ENCODE results near the gene NOTCH2. TPM values are rescaled to one million over a fixed set of nuclear protein-coding genes. Genes with fewer than 3 reads are reported as not detected.

Gene NOTCH2
- total and polyA plus RNA-seq, 2 experiments from 2014 or later, result 8.5 to 56.6 TPM

GRCh38 chr1:119882132-119883049 is 187.1 kb downstream of the NOTCH2 start:
- no peak overlapping the region for H3K4me3 Mint-ChIP-seq
- Histone ChIP-seq H3K4me2 (no peak overlapping the region), H3K4me3 (no peak overlapping the region), H2AFZ (no peak overlapping the region), H3K27ac (ENCODE audit: low read depth) (no peak overlapping the region), H3K9me2 (ENCODE audit: insufficient read depth) (no peaks in the 10 kb centered on the region), H3F3A (replicated peaks; ENCODE audit: low read depth) (no peaks in the 10 kb centered on the region), H4K20me1 (replicated peaks; ENCODE audit: insufficient read depth) (no peaks in the 10 kb centered on the region), H3K79me2 (replicated peaks; ENCODE audit: insufficient read depth) (no peaks in the 10 kb centered on the region), H3K4me1 (ENCODE audit: insufficient read depth) (no peaks in the 10 kb centered on the region), H3K36me3 (ENCODE audit: insufficient read depth) (no peaks in the 10 kb centered on the region), H3K27me3 (ENCODE audit: insufficient read depth) (no peaks in the 10 kb centered on the region)
- peaks cover 2% of the 10 kb centered on the region; the same call in 2 of the 3 replicates for H3K4me1 Mint-ChIP-seq
- no peak for DNase-seq (ENCODE audit: low spot score)
- no peak for ATAC-seq
- no peaks in the 10 kb centered on the region for H3K9me3 Mint-ChIP-seq
- H3K27ac Mint-ChIP-seq, result no peak overlapping the region
- H3K27me3 Mint-ChIP-seq (ENCODE audit: insufficient read depth, low read depth, poor library complexity), result peaks cover 2% of the 10 kb centered on the region
- no peaks in the 10 kb centered on the region for H3K36me3 Mint-ChIP-seq (ENCODE audit: low read depth)
- TF ChIP-seq JUNB (IDR thresholded peaks at IDR 0.05; ENCODE audit: unreplicated experiment), result no peak
- TF ChIP-seq POLR2AphosphoS5 (IDR thresholded peaks at IDR 0.05; ENCODE audit: low read depth), result no peak
- TF ChIP-seq CREB1 (CRISPR knock-in tag; IDR thresholded peaks at IDR 0.05; ENCODE audit: low read depth), result no peak
- TF ChIP-seq, protein P1, sequence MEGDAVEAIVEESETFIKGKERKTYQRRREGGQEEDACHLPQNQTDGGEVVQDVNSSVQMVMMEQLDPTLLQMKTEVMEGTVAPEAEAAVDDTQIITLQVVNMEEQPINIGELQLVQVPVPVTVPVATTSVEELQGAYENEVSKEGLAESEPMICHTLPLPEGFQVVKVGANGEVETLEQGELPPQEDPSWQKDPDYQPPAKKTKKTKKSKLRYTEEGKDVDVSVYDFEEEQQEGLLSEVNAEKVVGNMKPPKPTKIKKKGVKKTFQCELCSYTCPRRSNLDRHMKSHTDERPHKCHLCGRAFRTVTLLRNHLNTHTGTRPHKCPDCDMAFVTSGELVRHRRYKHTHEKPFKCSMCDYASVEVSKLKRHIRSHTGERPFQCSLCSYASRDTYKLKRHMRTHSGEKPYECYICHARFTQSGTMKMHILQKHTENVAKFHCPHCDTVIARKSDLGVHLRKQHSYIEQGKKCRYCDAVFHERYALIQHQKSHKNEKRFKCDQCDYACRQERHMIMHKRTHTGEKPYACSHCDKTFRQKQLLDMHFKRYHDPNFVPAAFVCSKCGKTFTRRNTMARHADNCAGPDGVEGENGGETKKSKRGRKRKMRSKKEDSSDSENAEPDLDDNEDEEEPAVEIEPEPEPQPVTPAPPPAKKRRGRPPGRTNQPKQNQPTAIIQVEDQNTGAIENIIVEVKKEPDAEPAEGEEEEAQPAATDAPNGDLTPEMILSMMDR (conservative IDR thresholded peaks at IDR 0.05; ENCODE audit: low read depth in 2 of 2), result no peak
- TF ChIP-seq, protein P2, sequence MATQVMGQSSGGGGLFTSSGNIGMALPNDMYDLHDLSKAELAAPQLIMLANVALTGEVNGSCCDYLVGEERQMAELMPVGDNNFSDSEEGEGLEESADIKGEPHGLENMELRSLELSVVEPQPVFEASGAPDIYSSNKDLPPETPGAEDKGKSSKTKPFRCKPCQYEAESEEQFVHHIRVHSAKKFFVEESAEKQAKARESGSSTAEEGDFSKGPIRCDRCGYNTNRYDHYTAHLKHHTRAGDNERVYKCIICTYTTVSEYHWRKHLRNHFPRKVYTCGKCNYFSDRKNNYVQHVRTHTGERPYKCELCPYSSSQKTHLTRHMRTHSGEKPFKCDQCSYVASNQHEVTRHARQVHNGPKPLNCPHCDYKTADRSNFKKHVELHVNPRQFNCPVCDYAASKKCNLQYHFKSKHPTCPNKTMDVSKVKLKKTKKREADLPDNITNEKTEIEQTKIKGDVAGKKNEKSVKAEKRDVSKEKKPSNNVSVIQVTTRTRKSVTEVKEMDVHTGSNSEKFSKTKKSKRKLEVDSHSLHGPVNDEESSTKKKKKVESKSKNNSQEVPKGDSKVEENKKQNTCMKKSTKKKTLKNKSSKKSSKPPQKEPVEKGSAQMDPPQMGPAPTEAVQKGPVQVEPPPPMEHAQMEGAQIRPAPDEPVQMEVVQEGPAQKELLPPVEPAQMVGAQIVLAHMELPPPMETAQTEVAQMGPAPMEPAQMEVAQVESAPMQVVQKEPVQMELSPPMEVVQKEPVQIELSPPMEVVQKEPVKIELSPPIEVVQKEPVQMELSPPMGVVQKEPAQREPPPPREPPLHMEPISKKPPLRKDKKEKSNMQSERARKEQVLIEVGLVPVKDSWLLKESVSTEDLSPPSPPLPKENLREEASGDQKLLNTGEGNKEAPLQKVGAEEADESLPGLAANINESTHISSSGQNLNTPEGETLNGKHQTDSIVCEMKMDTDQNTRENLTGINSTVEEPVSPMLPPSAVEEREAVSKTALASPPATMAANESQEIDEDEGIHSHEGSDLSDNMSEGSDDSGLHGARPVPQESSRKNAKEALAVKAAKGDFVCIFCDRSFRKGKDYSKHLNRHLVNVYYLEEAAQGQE (IDR thresholded peaks at IDR 0.05; ENCODE audit: unreplicated experiment), result no peak
- TF ChIP-seq EZH2phosphoT487 (IDR thresholded peaks at IDR 0.05; ENCODE audit: unreplicated experiment), result no peak
- no peak for TF ChIP-seq NANOG (IDR thresholded peaks at IDR 0.05; ENCODE audit: borderline replicate concordance)
- TF ChIP-seq ZNF462 (CRISPR knock-in tag; IDR thresholded peaks at IDR 0.05), result no peak
- TF ChIP-seq STAT1 (IDR thresholded peaks at IDR 0.05; ENCODE audit: unreplicated experiment), result no peak
- TF ChIP-seq EZH2 (IDR thresholded peaks at IDR 0.05; ENCODE audit: low read depth, unreplicated experiment), result no peak
- no peak for TF ChIP-seq ETS1 (IDR thresholded peaks at IDR 0.05)
- no peak for TF ChIP-seq ZNF331 (CRISPR knock-in tag; IDR thresholded peaks at IDR 0.05; ENCODE audit: low read depth)
- no peak for TF ChIP-seq ZNF114 (CRISPR knock-in tag; IDR thresholded peaks at IDR 0.05)

Measured in GM23338 (cell line).